Measurements from ENCODE around the gene KIRREL3. TPM values are rescaled to one million over a fixed set of nuclear protein-coding genes. Genes with fewer than 3 reads are reported as not detected.

Gene KIRREL3
- total and polyA plus RNA-seq, 7 experiments from 2014 or later = not detected

- Mint-ChIP-seq H3K4me3 (no peak overlapping the region), H3K36me3 (no peaks in the 10 kb centered on the region), H3K27ac (no peak overlapping the region), H3K27me3 (peaks cover 0 to 26% (median 3%) of the 10 kb centered on the region in 5 donors), H3K9me3 (no peaks in the 10 kb centered on the region), H3K4me1 (no peaks in the 10 kb centered on the region)
- DNase-seq (no peak), ATAC-seq (no peak)
- CTCF ChIA-PET = interaction anchor here (0.5 kb wide), 1 partner anchor 78 kb away, joined by 3 read pairs; no protein-coding TSS in a partner anchor
- H3K36me3 ChIP-seq (ENCODE audit: control insufficient read depth in 2 of 3, insufficient read depth in 3 of 3, low read length in 3 of 3) = no peaks in the 10 kb centered on the region
- POLR2A ChIA-PET = no interaction called here
- intact Hi-C loops (cut with micrococcal nuclease) = no loop called here
- H3K9me3 ChIP-seq (ENCODE audit: control insufficient read depth in 2 of 3, low read length in 3 of 3) = no peaks in the 10 kb centered on the region
- no peak overlapping the region for H3K4me3 ChIP-seq (ENCODE audit: low read length)
- H3K27ac ChIP-seq (ENCODE audit: low read depth, low read length) = no peak overlapping the region
- H3K27me3 ChIP-seq (ENCODE audit: control insufficient read depth in 2 of 2, insufficient read depth in 2 of 2, low read length in 2 of 2) = no peaks in the 10 kb centered on the region
- H3K4me1 ChIP-seq (ENCODE audit: control insufficient read depth in 2 of 2, insufficient read depth in 2 of 2, low read length in 2 of 2) = no peaks in the 10 kb centered on the region
Measured at GRCh38 chr11:126519764-126520734, 480.5 kb downstream of the KIRREL3 start.

GRCh38 chr11:126518972-126519690 lies 481.4 kb downstream of the KIRREL3 start:
- H3K27ac ChIP-seq (ENCODE audit: low read depth, low read length) = no peak overlapping the region
- no peaks in the 10 kb centered on the region for H3K9me3 ChIP-seq (ENCODE audit: control insufficient read depth in 2 of 3, low read length in 3 of 3)
- no peaks in the 10 kb centered on the region for H3K4me1 Mint-ChIP-seq
- H3K27me3 ChIP-seq (ENCODE audit: control insufficient read depth in 2 of 2, insufficient read depth in 2 of 2, low read length in 2 of 2) = no peaks in the 10 kb centered on the region
- DNase-seq (no peak), ATAC-seq (no peak)
- CTCF ChIA-PET = interaction anchor here (0.5 kb wide), 1 partner anchor 78 kb away, joined by 3 read pairs; no protein-coding TSS in a partner anchor
- H3K36me3 ChIP-seq (ENCODE audit: control insufficient read depth in 2 of 3, insufficient read depth in 3 of 3, low read length in 3 of 3) = no peaks in the 10 kb centered on the region
- H3K27ac Mint-ChIP-seq = no peak overlapping the region
- intact Hi-C loops (cut with micrococcal nuclease) = no loop called here
- no peak overlapping the region for H3K4me3 ChIP-seq (ENCODE audit: low read length)
- no peaks in the 10 kb centered on the region for H3K4me1 ChIP-seq (ENCODE audit: control insufficient read depth in 2 of 2, insufficient read depth in 2 of 2, low read length in 2 of 2)
- no peaks in the 10 kb centered on the region for H3K36me3 Mint-ChIP-seq
- no peaks in the 10 kb centered on the region for H3K9me3 Mint-ChIP-seq
- POLR2A ChIA-PET = no interaction called here
- no peak overlapping the region for H3K4me3 Mint-ChIP-seq
- peaks cover 2 to 29% (median 8%) of the 10 kb centered on the region in 5 donors for H3K27me3 Mint-ChIP-seq

GRCh38 chr11:126518071-126518971 lies 482.2 kb downstream of the KIRREL3 start:
- DNase-seq = no peak
- H3K9me3 Mint-ChIP-seq = no peaks in the 10 kb centered on the region
- H3K27ac ChIP-seq (ENCODE audit: low read depth, low read length) = no peak overlapping the region
- no peak overlapping the region for H3K4me3 Mint-ChIP-seq
- H3K27me3 Mint-ChIP-seq = peaks cover 3 to 24% (median 5%) of the 10 kb centered on the region in 5 donors
- CTCF ChIA-PET = no interaction called here
- H3K27me3 ChIP-seq (ENCODE audit: control insufficient read depth in 2 of 2, insufficient read depth in 2 of 2, low read length in 2 of 2) = no peaks in the 10 kb centered on the region
- no peaks in the 10 kb centered on the region for H3K36me3 ChIP-seq (ENCODE audit: control insufficient read depth in 2 of 3, insufficient read depth in 3 of 3, low read length in 3 of 3)
- H3K4me1 Mint-ChIP-seq = no peaks in the 10 kb centered on the region
- no peaks in the 10 kb centered on the region for H3K4me1 ChIP-seq (ENCODE audit: control insufficient read depth in 2 of 2, insufficient read depth in 2 of 2, low read length in 2 of 2)
- no peak overlapping the region for H3K4me3 ChIP-seq (ENCODE audit: low read length)
- peak overlapping the region in 1 of 9 donors; percentile 36 for H3K27ac Mint-ChIP-seq
- no peaks in the 10 kb centered on the region for H3K9me3 ChIP-seq (ENCODE audit: control insufficient read depth in 2 of 3, low read length in 3 of 3)
- no peak for ATAC-seq
- intact Hi-C loops (cut with micrococcal nuclease) = no loop called here
- no peaks in the 10 kb centered on the region for H3K36me3 Mint-ChIP-seq
- POLR2A ChIA-PET = no interaction called here

- H3K27me3 Mint-ChIP-seq = peaks cover 3 to 41% (median 16%) of the 10 kb centered on the region in 5 donors
- POLR2A ChIA-PET = no interaction called here
- CTCF ChIA-PET = no interaction called here
- Histone ChIP-seq H3K9me3 (ENCODE audit: control insufficient read depth in 2 of 3, low read length in 3 of 3) (no peaks in the 10 kb centered on the region), H3K4me3 (ENCODE audit: low read length) (no peak overlapping the region), H3K36me3 (ENCODE audit: control insufficient read depth in 2 of 3, insufficient read depth in 3 of 3, low read length in 3 of 3) (no peaks in the 10 kb centered on the region), H3K27ac (ENCODE audit: low read depth, low read length) (no peak overlapping the region), H3K27me3 (ENCODE audit: control insufficient read depth in 2 of 2, insufficient read depth in 2 of 2, low read length in 2 of 2) (no peaks in the 10 kb centered on the region), H3K4me1 (ENCODE audit: control insufficient read depth in 2 of 2, insufficient read depth in 2 of 2, low read length in 2 of 2) (no peaks in the 10 kb centered on the region)
- no peaks in the 10 kb centered on the region for H3K36me3 Mint-ChIP-seq
- DNase-seq (no peak), ATAC-seq (no peak)
- no peaks in the 10 kb centered on the region for H3K4me1 Mint-ChIP-seq
- intact Hi-C loops (cut with micrococcal nuclease) = no loop called here
- H3K4me3 Mint-ChIP-seq = no peak overlapping the region
- no peaks in the 10 kb centered on the region for H3K9me3 Mint-ChIP-seq
- H3K27ac Mint-ChIP-seq = no peak overlapping the region
Measured at GRCh38 chr11:126515501-126515900, 485.1 kb downstream of the KIRREL3 start.

- Mint-ChIP-seq H3K4me1 (no peaks in the 10 kb centered on the region), H3K9me3 (peaks cover 0 to 2% (median 0%) of the 10 kb centered on the region in 11 donors), H3K36me3 (no peaks in the 10 kb centered on the region), H3K27me3 (peaks cover 3 to 53% (median 24%) of the 10 kb centered on the region in 5 donors), H3K27ac (no peak overlapping the region), H3K4me3 (no peak overlapping the region)
- ATAC-seq = no peak
- Histone ChIP-seq H3K36me3 (ENCODE audit: control insufficient read depth in 2 of 3, insufficient read depth in 3 of 3, low read length in 3 of 3) (no peaks in the 10 kb centered on the region), H3K27ac (ENCODE audit: low read depth, low read length) (no peak overlapping the region), H3K4me3 (ENCODE audit: low read length) (no peak overlapping the region), H3K9me3 (ENCODE audit: control insufficient read depth in 2 of 3, low read length in 3 of 3) (no peaks in the 10 kb centered on the region), H3K4me1 (ENCODE audit: control insufficient read depth in 2 of 2, insufficient read depth in 2 of 2, low read length in 2 of 2) (no peaks in the 10 kb centered on the region), H3K27me3 (ENCODE audit: control insufficient read depth in 2 of 2, insufficient read depth in 2 of 2, low read length in 2 of 2) (no peaks in the 10 kb centered on the region)
- POLR2A ChIA-PET = no interaction called here
- intact Hi-C loops (cut with micrococcal nuclease) = no loop called here
- CTCF ChIA-PET = no interaction called here
- DNase-seq = no peak
Measured at GRCh38 chr11:126514061-126514693, 486.4 kb downstream of the KIRREL3 start.
